Right lung (tissue), 5 donors: Measurements from ENCODE around the gene CRELD2. TPM values are rescaled to one million over a fixed set of nuclear protein-coding genes. Genes with fewer than 3 reads are reported as not detected.

Experiments
- DNase-seq, 2 donors: peaks; one replicate each; pipeline ENCODE4 v3.0.0-alpha.2; 2013
- polyA plus RNA-seq, 5 donors: library from polyadenylated mRNA; unstranded; fragments of 120-200 nt; gene quantifications; one replicate each; pipeline versions ENCODE4 v1.2.1 to v1.2.3, GENCODE V29; 2013; ENCODE audit warnings: inconsistent platforms in 1 of 5, low replicate concordance in 1 of 5; ENCODE audit not compliant: insufficient read length in 5 of 5, insufficient read depth in 1 of 5

Gene CRELD2
- polyA plus RNA-seq, 5 donors, result 25.4 to 47.1 (median 31.1) TPM

DNA sequence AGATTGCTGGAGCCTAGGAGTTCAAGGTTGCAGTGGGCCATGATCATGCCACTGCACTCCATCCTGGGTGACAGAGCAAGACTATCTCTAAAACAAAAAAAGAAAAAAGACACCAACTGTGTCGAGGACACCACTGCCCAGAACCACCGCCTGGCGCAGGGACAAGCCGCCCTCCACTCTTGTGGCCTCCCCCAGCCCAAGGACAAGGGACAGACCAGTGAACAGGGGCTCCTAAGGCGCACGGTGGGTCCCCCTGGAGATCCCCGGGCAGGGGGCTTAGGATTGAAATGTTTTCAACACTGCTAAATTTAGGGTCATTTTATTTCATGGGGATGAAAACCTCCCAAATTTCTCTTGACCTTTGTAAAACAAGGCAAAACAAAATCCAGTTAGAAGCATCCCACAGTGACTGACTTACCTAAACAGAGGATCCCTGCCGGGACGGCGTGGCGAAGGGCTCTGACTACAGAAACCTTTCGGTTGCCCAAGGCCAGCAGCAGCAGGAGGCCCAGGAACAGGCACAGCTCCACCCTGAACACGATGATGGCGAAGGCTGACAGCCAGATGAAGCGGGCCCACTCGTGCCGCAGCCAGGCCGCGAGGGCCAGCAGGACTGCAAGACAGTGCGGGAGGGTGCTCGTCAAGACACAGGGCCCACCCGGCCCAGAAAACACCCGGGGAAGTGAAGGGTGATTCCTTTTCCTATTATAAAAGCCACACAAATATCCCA lies 8.8 kb upstream of the CRELD2 start:
- no peak for DNase-seq

DNA sequence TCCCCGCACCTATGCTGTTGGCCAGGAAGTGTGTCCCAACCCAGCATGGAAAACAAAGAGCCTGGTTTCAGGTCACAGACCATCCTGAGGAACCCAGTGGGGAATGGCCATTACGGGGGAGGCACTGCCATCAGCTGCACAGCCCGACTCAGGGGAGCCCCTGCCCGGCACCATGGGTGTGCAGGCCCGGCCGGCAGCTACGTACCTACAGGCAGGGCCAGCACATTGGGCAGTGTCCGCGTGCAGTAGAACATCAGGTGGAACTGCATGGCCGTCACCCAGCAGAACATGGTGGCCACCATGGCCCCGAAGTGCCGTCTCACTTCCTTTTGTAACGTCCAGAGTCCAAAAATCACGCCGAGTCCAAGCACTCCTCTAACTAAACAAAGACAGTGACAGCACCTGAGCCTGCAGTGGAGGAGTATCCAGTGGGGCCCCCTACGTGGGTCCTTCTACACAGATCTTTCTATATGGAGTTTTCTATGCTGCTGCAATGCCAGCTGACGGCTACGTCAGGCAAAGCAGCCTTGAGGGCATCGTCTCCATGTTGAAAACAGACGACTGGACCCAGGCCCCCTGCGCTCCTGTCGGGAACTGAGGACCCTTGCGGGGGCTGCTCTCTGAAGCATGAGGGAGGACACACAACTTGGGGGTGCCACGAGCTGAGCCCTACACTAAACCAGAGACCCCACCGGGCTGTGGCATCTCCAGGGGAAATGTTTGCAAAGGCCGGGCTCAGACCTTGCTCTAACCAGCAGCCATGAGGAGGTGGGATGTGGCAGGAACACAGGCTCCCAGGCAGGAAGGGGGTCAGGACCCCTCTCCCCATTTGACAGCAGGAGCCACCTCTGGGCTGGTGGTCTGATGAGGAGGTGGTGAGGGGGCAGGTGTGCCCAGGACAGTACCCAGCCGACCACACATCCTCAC lies 7.9 kb upstream of the CRELD2 start:
- no peak for DNase-seq

DNA sequence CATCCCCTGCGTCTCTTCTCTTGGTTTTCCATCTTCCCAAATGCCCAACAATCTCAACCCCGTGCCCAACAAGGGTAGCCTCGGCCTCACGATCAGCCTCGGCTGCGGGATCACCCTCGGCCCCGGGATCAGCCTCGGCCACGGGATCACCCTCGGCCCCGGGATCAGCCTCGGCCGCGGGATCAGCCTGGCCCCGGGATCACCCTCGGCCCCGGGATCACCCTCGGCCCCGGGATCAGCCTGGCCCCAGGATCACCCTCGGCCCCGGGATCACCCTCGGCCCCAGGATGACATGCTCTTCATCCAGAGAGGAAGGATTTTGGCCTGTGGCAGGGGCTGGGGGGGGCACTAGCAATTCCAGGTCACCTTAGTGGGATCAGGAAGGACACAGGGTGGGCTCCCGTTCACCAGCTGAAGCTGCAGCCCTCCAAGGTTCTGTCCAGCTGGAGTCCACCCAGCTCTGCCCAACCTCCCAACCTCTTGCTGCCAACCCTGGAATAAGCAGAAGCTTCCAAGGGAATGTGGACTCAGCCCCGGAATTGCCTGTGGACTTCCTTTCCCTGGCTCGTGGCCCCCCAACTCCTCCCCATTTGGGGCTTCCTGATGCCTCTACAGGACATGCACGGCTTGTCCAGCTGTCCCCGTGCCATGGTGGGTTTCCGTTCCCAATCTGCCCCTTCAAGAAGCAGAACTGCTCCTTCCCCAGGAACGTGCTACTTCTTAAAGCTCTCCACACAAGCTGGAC lies 6.4 kb upstream of the CRELD2 start:
- DNase-seq, result no peak

DNA sequence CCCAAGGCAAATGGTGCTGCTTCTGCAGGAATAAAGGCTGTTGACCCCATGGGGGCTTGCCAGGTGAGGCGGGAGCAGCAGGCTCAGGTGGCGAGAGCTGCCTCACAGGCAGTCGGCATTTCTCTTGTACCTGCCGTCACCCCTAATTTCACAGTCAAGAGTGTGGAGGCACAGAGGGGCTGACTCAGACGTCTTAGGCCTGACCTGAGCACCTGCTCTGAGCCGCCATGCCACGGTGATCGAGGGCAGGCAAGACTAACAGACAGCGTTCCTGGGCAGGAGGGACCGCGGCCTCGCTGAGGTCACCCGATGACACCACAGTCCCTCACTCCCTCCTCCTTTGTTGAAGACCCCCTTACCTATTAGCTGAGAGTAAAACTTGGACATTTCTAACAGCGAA lies 5.4 kb upstream of the CRELD2 start:
- no peak for DNase-seq

DNA sequence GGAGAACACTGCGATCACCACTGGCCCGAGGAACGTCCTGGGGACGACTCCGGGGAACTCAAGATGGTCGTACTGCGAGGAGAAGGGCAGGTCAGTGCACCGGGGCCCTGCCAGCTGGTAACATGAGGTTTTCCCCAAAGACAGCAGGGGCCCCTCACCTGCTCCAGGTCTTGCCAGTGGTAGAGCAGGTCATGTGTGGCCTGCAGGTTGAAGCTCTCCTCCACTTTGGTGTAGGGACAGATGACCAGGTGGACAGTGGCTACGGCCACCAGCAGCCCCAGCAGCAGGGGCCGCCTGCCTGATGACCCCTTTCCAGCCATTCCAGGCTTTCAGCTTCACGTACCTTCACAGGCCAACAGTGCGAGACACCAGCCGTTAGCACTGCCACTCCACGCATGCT lies 5.0 kb upstream of the CRELD2 start:
- DNase-seq, result no peak

DNA sequence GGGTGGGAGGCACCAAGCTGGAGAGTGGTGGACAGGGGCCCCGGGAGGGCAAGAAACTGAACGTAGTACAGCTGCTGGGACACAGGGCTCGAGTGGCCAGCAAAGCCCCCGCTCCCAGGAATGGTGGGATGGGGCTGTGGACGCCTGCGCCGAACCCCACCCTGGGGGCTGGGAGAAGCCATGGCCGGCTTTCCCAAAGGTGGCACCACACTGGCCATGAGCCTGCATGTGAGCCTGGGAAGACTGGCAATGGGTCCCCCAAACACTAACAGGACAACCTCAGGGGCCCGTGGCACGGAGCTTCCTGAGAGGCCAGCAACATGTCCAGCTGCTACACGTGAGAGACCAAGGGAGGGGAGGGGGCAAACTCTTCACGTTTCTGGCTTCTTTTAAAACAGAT lies 4.2 kb upstream of the CRELD2 start:
- no peak for DNase-seq

DNA sequence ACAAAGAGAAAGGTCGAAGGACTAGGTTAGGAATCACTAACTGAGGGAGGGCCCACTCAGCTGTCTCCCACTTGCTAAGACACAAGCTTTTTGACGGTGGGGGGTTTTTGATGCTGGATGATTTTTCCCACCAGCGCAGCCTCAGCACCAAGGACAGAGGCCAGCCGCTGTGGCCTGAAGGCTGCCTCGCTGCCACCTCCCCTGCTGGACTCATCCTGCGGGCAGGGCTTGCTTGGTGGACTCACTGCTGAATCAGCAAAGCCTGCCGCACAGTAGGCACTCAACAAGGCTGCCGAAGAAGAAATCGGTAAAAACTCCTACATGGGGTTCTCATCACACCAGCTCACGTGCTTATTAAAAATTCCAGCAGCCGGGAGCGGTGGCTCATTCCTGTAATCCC lies 2.8 kb upstream of the CRELD2 start:
- no peak for DNase-seq

DNA sequence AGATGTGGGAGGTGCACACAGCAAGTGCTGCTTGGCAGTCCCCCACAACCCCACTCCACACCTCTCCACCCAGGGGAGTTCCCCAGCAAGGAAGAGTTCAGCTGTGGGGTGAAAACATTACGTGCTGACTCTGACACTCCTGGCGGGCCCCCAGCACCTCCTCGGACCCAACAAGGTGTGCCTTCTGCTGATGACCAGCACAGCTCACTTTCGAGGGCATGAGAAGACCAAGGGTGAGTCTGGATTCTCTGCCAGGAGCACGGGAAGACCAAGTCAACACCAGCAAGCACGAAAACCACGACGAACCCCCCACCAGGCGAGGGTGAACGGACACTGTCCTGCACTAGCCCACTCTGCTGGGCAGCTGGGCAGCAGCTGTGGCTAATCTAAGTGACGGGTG lies 1.6 kb upstream of the CRELD2 start:
- DNase-seq, result no peak

DNA sequence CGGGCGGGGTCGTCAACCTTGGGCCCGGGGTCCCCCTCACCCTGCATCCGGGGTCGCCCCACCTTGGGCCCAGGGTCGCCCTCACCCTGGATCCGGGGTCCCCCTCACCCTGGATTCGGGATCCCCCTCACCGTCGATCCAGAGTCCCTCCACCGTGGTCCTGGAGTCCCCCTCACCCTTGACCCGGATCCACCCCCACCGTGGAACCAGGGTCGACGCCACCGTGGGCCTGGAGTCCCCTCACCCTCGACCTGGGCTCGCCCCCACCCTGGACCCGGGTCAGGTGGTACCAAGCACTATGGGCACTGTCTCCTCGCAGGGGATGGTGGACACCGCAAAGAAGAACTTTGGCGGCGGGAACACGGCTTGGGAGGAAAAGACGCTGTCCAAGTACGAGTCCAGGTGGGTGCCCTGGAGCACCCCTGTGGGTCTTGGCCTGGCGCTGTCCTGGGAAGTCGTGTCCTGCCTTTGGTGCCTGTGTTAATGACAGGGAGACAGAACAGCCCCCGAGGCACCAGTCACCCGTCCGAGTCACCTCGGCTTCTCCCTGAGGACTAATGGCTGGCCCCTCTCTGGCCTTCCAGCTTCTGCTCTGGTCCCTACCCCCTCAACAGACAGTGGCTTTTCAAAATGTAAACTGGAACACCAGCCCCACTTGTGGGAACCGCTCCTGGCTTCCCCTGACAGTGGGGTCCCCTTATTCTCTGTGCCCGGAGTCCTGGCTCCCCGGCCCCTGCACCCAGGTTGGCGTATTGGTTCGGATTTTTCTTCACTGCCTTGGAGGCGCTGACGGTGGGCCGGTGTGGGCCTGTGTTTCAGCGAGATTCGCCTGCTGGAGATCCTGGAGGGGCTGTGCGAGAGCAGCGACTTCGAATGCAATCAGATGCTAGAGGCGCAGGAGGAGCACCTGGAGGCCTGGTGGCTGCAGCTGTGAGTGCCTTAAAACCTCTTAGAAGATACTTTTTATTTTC lies 762 bp downstream of the CRELD2 start:
- DNase-seq, result no peak

DNA sequence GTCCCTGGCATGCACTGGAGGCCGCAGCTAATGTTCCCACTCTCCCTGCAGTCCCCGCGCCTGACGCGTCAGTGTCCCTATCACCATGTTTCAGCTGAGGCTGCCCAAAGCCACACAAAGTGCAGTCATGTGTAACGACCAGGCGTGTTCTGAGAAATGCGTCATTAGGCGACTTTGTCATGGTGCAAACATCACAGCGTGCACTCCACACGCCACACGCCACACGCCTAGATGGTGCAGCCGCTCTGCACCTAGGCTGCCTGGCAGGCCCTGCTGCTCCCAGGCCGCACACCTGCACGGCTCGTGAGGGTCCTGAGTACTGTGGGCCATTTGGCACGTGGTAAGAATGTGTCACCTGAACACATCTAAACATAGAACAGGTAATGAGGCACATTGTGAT lies 2.4 kb downstream of the CRELD2 start:
- no peak for DNase-seq

DNA sequence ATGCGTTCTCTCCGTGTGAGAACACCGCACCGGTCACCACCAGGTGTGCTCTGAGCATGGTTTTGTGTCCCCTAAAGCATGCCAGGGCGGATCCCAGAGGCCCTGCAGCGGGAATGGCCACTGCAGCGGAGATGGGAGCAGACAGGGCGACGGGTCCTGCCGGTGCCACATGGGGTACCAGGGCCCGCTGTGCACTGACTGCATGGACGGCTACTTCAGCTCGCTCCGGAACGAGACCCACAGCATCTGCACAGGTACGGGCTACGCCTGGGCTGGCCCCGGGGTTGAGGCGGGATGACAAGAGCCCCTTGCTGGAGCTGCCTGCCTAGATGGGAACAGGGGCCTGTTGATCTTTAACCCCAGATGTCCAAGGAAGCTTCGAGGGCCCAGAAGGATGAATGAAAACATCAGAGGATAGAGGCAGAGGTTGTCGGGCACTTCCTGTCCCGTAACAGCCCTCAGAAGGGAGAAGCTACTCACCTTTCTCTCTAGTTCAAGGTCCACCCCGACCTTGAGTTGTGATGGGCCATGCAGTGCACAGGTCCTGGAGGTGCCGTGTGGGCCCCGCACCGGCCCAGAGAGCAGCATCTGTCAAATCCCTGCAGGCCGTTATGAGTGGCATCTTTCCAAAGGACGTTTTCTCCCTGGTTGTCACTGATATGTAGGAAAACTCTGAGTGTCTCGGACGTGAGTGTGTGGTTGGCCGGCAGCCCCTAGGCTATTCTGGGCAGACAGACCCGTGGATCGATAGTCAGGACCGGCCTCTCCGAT lies 3.3 kb downstream of the CRELD2 start:
- DNase-seq, result no peak

DNA sequence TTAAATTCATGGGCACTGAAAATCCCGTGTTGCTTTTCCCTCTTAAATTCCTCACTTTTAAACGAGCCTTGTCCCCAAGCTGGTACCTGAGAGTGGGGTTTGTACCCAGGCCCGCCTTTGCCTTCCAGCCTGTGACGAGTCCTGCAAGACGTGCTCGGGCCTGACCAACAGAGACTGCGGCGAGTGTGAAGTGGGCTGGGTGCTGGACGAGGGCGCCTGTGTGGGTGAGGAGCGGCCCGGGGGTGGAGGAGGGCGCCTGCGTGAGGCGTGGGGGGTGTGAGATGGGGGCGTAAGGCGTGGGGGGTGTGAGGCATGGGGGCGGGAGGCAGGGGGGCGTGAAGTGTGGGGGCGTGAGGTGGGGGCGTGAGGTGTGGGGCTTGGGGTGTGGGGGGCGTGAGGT lies 4.0 kb downstream of the CRELD2 start:
- no peak for DNase-seq

DNA sequence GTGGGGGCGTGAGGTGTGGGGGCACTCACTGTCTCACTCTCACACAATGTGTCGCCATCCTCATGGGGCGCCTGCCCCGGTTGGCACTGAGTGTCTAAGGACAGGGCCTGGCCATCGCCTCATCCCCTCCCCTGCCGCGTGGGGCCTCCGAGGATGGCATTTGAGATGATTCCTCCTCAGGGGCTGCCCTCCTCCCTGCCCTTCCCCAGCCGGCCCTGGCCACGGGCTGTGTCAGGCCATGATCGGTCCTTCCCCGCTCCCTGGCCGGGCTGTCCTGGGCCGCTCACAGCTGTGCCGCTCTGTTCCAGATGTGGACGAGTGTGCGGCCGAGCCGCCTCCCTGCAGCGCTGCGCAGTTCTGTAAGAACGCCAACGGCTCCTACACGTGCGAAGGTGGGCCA lies 4.5 kb downstream of the CRELD2 start:
- DNase-seq, result no peak

DNA sequence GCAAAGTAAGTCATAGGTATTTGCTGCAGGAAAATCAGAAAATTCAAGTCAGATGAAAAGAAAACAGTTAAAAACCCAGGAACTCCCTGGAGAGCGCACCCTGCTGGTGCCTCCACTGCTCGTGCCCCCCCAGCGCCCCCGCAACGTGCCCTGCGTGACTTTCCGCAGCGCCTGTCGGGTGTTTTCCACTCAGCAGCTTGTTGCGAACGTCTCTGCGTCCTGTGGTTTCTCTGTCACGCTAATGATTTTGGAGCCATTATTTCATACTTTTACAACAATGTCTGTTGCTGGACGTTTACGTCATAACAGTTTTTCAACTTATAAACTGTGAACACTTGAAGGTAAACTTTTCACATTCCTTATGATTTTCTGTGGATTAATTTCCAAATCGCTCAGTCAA lies 5.0 kb downstream of the CRELD2 start:
- DNase-seq, result no peak

DNA sequence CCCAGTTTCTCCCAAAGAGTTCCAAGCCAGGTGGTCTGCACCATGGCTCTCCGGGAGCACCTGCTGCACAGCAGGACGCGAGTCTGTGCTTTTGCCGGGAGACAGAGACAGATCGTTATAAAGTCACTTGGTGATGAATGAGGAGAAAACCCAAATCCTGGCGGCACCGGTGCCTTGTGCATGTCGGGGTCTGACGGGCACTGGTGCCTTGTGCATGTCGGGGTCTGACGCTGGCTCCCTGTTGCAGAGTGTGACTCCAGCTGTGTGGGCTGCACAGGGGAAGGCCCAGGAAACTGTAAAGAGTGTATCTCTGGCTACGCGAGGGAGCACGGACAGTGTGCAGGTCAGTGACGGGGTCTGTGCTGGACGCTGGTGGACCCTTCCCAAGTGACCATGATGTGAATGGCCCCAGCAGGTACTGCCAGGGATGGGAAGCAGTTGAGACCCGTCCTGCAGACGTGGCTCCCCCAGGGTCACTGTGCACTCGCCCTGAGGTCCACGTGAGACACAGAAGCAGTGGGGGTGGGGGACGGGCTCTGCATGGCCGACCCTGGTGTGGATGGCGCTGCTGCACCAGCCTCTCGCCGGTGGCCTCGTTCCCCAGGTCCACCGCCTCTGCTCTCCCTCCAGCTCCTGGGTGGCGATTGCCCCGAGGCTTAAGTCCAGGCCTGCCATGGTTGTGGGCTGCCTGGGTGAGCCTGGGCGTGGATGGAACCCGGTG lies 5.8 kb downstream of the CRELD2 start:
- no peak for DNase-seq

DNA sequence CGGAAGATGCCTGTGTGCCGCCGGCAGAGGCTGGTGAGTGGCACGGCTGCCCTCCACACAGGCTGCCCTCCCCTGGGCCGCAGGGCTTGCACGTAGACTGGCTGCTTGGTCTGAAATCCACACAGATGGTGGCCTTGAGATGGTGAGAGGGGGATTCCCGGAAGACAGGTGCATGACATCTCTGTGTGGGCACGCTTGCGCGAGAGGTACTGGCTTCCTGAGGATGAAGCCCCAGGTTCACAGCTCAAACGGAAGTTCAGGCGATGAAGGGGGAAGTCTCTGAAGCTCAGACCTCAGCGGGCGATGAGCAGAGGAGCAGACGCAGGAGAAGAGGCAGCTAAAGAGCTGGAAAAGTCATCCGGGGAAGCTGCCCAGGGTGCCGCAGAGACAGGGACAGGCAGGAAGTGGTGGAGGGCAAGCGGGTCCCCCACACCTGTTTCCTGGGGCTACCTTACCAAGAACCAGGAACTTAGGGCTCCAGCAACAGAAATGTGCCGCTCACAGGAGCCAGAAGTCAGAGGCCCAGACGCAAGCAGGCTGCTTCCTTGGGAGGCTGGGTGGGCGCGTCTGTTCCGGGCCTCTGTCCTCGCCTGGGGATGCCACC lies 7.2 kb downstream of the CRELD2 start:
- DNase-seq, result no peak

DNA sequence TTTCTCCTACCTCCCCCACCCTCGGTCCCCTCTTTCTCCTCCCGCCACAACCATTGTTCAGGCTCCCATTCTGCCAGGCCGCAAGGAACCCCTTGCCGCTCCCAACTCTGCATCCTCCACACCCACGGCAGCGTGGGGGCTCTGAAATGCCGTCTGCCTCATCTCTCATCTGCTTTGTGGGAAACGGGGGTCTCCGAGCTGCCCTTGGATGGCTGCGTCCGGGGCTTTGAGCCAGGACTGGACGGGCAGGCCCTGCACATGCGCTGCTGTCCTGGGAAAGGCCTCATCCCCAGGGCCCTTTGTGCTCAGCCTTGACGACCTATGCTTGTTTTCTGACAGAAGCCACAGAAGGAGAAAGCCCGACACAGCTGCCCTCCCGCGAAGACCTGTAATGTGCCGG lies 8.5 kb downstream of the CRELD2 start:
- no peak for DNase-seq

DNA sequence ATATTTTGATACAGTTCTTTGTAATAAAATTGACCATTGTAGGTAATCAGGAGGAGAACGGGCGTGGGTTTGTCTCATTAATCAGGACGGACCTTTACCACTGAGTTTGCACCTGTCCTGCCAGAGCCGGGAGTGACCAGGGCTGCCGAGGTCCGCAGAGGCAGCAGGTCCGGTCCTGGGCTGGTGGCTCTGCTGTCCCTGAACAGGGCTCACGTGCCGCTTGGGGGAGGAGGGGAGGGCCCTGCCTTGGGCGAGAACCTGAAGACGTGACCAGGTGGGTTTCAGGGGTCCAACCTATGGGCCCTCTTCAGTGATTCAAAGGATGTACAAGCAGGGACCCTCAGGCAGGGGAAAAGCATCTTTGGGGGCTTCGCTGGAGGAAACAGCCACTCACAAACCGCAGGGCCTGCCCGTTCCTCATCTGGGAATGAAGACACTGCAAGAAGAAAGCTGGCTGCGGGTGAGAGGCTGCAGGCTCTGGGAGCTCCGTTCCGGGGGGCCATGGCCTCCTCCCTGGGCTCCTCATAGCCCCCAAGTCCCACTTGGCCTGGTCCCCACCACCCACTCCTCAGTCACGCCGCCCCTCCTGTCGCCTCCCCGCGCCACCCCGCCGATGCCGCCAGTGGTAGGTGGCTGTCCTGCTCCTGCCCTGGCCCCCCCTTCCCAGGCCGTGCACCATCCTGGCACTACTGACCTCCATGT lies 9.2 kb downstream of the CRELD2 start:
- DNase-seq, result no peak

DNA sequence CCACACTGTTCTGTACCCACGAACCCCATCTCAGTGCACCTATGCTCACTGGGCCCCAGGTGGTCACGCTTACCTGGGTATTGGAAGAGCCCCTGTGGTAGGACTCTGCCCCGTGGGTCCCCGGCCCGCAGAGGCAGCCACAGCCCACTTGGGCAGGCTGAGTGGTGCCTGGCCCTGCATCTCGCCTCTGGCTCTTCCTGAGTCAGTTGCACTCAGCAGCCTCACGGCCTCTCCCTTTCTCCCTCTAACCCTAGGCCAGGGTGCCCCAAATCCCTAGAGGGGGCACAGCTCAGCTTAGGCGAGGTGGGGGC lies 9.7 kb downstream of the CRELD2 start:
- no peak for DNase-seq
